Heart right ventricle (tissue), 16 donors: ENCODE data around the gene PPOX. TPM values are rescaled to one million over a fixed set of nuclear protein-coding genes. Genes with fewer than 3 reads are reported as not detected.

Experiments used
- ATAC-seq, 8 donors: fragments of 200-7000 bp; cut with Tn5 transposase; one replicate each; pipeline ENCODE4 v1.9.1; 2020; ENCODE audit warnings: mild to moderate bottlenecking in 8 of 8, moderate library complexity in 8 of 8, moderate number of reproducible peaks in 1 of 8
- DNase-seq, 2 donors: peaks; one replicate each; pipeline ENCODE4 v3.0.0-alpha.2; 2020
- H3K27ac ChIP-seq, 10 donors: fragments of 200-600 bp; sonication (generic) in 2 of 10; one replicate each; pipeline versions ENCODE4 v1.5.0 to v1.8.0; 2020 to 2022; ENCODE audit warnings: mild to moderate bottlenecking in 3 of 10
- H3K27me3 ChIP-seq, 7 donors: fragments of 200-600 bp; one replicate each; pipeline ENCODE4 v1.8.0; 2021 to 2022; ENCODE audit warnings: mild to moderate bottlenecking in 2 of 7
- H3K36me3 ChIP-seq, 9 donors: fragments of 200-600 bp; sonication (generic) in 1 of 9; one replicate each; pipeline versions ENCODE4 v1.5.0 to v1.8.0; 2020 to 2022; ENCODE audit warnings: mild to moderate bottlenecking in 2 of 9
- H3K4me1 ChIP-seq, 9 donors: fragments of 200-600 bp; sonication (generic) in 1 of 9; one replicate each; pipeline versions ENCODE4 v1.5.0 to v1.8.0; 2020 to 2022; ENCODE audit warnings: mild to moderate bottlenecking in 4 of 9
- H3K4me3 ChIP-seq, 10 donors: fragments of 200-600 bp; sonication (generic) in 2 of 10; one replicate each; pipeline versions ENCODE4 v1.5.0 to v1.8.0; 2020 to 2022; ENCODE audit warnings: mild to moderate bottlenecking in 7 of 10, moderate library complexity in 2 of 10
- H3K9me3 ChIP-seq, 11 donors: fragments of 200-600 bp in 10 of 11; sonication (generic) in 2 of 11; one replicate each; pipeline versions ENCODE4 v1.5.0 to v1.8.0; 2013 to 2022; ENCODE audit warnings: mild to moderate bottlenecking in 2 of 11, control low read depth in 1 of 11, moderate library complexity in 1 of 11
- WGBS, 2 donors: extraction: QIAGEN DNeasy Blood & Tissue Kit; methylation state at CpG; one replicate each; pipeline ENCODE4 v1.1.7; 2013; ENCODE audit warnings: inconsistent platforms in 1 of 2; 5-methylcytosine and 5-hydroxymethylcytosine counted together
- intact Hi-C, 10 donors: fragments of 100-400 bp; cut with DNase I; formaldehyde crosslinking; loops; one replicate each; pipeline versions ENCODE4 v1.11.1 to v1.14.2; 2022
- polyA plus RNA-seq, 2 donors: library from polyadenylated mRNA; stranded (reverse); fragments of 200-250 nt; gene quantifications; one replicate each; pipeline ENCODE4 v1.2.3, GENCODE V29; 2013
- total RNA-seq, 10 donors: library from RNA; stranded (reverse); fragmentation: NEBNext Ultra II Directional in 3 of 10; extraction: Animal tissue kit (Norgen Biotek cat#: 25700) in 3 of 10; gene quantifications; one replicate each; pipeline versions ENCODE4 v1.2.1 to v1.2.4, GENCODE V29; 2021 to 2023
- TF ChIP-seq, protein P1 (sequence below), 9 donors: fragments of 200-600 bp; sonication (generic) in 2 of 9; IDR thresholded peaks; one replicate each; pipeline versions ENCODE4 v1.5.0 to v1.8.0; 2021 to 2022; ENCODE audit warnings: antibody characterized with exemption in 9 of 9, mild to moderate bottlenecking in 5 of 9, moderate library complexity in 1 of 9
- donor health status: Arrhythmogenic right ventricular cardiomyopathy.
- donor health status: ischemic (EF 13 %, LVEDD 7.1; RV severe dilation, severe dysfunction).
- donor health status: healthy with polysubstance abuse.
- donor health status: DM: no; HTN: yes; CAD: no.
- donor health status: DM: no; HTN: no; CAD: no.
- donor health status: ischemic (EF 25% LVEDD 6.9; RV normal size, moderate dysfunction).
- donor health status: ischemic (EF 25% LVEDD 5.7; RV mildly dilated, moderate dysfunction).
- donor health status: healthy.
- donor health status: DM: yes; HTN: yes; CAD: no.
- donor health status: Ischemic cardiomyopathy.
- donor health status: ischemic (EF 35%, LVEDD 5.7; RV mildly dilated, moderate dysfunction).
- donor health status: nonischemic (EF 11% LVEDD 7.7; RV severe dilation, severe dysfunction).
- donor health status: DM: yes; HTN: yes; CAD: no.
- donor health status: PGD.
- donor health status: ischemic (EF 29% LVEDD 5.4; RV normal size, mild dysfunction).
- donor health status: nonischemic (EF 23%, LVEDD 6.1; RV moderate dilation, normal function).

PPOX gene
- total and polyA plus RNA-seq, 12 donors: 8.5 to 58.5 (median 15.0) TPM

DNA sequence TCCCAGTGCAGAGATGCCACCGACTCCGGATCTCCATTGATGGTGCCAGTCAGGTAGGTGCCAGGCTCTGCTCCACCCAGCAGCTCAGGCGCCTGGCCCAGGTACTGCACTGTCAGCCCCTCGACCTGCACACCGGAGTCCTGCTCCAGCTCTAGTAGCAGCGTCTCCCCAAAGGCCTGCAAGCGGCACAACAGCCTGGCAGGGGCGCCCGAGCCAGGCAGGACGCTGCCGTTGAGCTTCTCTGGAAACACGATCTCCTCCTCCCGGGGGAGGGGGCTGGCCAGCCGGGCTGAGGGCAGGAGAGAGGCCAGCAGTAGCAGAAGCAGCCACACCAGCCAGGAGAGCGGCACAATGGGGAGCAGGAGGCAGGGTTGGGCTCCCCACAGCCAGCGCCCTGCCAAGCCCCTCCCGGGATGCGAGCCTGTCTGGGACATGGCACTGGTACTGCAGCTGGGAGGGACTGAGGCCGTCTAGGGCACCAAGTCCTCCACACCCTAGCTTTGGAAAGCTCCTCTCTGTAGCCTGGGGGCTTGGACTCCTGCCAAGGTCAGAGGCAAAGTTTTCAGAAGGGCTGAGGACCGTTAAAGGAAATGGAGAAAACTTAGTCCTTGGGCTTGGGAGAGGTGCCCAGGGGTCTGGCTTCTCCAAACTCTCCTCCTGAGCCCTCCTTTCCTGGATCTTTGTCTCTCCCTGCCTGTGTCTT lies 32.1 kb downstream of the PPOX start:
- intact Hi-C loops: loop anchor here in 4 of 10 donors (10.0 kb wide), 1 partner anchor 186 kb away; no protein-coding TSS in a partner anchor

DNA sequence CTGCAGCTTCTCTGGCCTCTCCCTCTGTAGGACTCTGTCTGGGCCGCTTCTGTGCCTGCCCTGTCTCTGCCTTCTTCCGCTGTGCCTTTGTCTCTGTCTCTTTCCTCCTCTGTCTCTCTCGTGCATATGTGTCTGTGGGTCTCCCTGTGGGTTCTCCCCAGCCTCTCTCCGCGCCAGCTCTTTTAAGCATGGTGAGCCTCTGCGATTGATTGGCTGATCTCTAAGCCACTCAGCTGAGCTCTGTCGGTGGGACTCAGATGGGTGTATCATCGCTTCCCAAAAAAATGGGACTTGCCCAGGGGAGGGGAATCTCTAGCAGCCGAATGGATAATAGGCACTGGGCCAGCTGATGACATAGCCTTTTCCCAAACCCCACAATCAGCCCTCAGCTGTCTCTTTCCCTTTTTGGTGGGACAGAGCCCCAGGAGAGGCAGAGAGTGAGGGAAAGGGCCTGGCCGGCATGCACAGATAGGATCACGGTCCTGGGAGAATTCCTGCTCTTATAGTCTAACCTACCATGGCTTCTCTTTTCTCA lies 32.7 kb downstream of the PPOX start, which contains the start of gene ADAMTS4:
Gene ADAMTS4, minus strand, starts transcription at position 158 of the 535 bp plus-strand sequence. CDS start 427 bp downstream, outside the sequence.
- Histone ChIP-seq H3K27me3 (no peaks in the 10 kb centered on the region), H3K36me3 (peaks cover 0 to 35% (median 4%) of the 10 kb centered on the region in 9 donors), H3K4me1 (peaks cover 44 to 89% (median 79%) of the 10 kb centered on the region in 9 donors), H3K9me3 (no peaks in the 10 kb centered on the region), H3K4me3 (peak within 1 kb of the TSS; percentile 28 to 67 (median 57)), H3K27ac (peak within 1 kb of the TSS; percentile 93 to 100 (median 98))
- WGBS, 2 donors: 49 to 63% methylated on average over 11 of the region's 11 CpGs
- peak; percentile 9 to 44 (median 19) for ATAC-seq
- intact Hi-C loops: loop anchor here in 4 of 10 donors (10.0 kb wide), 1 partner anchor 186 kb away; no protein-coding TSS in a partner anchor
- TF ChIP-seq, protein P1, sequence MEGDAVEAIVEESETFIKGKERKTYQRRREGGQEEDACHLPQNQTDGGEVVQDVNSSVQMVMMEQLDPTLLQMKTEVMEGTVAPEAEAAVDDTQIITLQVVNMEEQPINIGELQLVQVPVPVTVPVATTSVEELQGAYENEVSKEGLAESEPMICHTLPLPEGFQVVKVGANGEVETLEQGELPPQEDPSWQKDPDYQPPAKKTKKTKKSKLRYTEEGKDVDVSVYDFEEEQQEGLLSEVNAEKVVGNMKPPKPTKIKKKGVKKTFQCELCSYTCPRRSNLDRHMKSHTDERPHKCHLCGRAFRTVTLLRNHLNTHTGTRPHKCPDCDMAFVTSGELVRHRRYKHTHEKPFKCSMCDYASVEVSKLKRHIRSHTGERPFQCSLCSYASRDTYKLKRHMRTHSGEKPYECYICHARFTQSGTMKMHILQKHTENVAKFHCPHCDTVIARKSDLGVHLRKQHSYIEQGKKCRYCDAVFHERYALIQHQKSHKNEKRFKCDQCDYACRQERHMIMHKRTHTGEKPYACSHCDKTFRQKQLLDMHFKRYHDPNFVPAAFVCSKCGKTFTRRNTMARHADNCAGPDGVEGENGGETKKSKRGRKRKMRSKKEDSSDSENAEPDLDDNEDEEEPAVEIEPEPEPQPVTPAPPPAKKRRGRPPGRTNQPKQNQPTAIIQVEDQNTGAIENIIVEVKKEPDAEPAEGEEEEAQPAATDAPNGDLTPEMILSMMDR (IDR thresholded peaks at IDR 0.05): no peak
- DNase-seq: peak; percentile 62 to 87

More for the DNA sequence above, 32.1 kb downstream of the PPOX start:
- peak overlapping the region; percentile 80 to 100 (median 98) for H3K27ac ChIP-seq
- H3K27me3 ChIP-seq: no peaks in the 10 kb centered on the region
- TF ChIP-seq, protein P1 (IDR thresholded peaks at IDR 0.05): no peak
- 22 to 25% methylated on average over 20 of the region's 20 CpGs for WGBS, 2 donors
- H3K4me3 ChIP-seq: peak overlapping the region; percentile 28 to 67 (median 57)
- peaks cover 0 to 35% (median 0%) of the 10 kb centered on the region in 9 donors for H3K36me3 ChIP-seq
- DNase-seq: peak in 1 of 2 donors; percentile 62
- peaks cover 41 to 89% (median 79%) of the 10 kb centered on the region in 9 donors for H3K4me1 ChIP-seq
- H3K9me3 ChIP-seq: no peaks in the 10 kb centered on the region
- no peak for ATAC-seq

DNA sequence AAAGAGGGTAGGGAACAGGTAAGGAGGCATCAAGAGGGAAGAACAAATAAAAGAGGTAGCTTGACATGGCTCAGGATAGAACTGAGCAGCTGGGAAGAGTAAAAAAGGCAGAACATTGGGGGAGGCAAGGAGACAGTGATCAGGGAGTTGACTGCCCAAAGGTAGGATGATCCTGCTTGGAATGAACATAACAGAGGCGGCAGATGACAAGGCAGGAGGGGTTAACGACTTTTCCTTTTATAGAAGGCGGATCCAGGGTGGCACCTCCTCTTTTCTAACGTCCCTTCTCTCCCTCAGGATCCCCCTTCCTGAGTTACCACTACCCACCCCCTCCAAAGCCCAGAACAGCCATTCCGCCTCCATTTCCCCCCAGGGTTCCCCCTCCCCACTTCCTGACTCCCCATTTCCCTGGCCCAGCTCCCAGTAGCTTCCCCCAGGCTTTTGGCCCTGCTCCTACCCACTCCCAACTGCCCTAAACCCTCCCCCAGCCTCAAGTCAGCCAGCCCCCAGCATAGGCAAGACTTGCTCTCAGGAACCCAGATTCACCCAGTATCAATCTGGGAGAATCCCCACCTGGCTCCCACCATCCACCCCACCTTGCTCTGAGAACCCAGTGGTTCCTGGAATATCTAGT lies 33.4 kb downstream of the PPOX start:
- no peaks in the 10 kb centered on the region for H3K27me3 ChIP-seq
- H3K4me3 ChIP-seq: peak overlapping the region in 2 of 10 donors; percentile 60 to 67
- ATAC-seq (no peak), DNase-seq (no peak)
- H3K9me3 ChIP-seq: no peaks in the 10 kb centered on the region
- WGBS, 2 donors: 33 to 38% methylated on average over 5 of the region's 5 CpGs
- TF ChIP-seq, protein P1 (IDR thresholded peaks at IDR 0.05): no peak
- intact Hi-C loops: loop anchor here in 4 of 10 donors (10.0 kb wide), 1 partner anchor 185 kb away; no protein-coding TSS in a partner anchor
- H3K27ac ChIP-seq: peak overlapping the region; percentile 93 to 100 (median 98)
- H3K4me1 ChIP-seq: peaks cover 44 to 89% (median 79%) of the 10 kb centered on the region in 9 donors
- peaks cover 0 to 35% (median 4%) of the 10 kb centered on the region in 9 donors for H3K36me3 ChIP-seq

- Histone ChIP-seq H3K9me3 (no peaks in the 10 kb centered on the region), H3K27me3 (no peaks in the 10 kb centered on the region), H3K4me3 (peak overlapping the region in 5 of 10 donors; percentile 72 to 94 (median 81)), H3K36me3 (peaks cover 0 to 35% (median 4%) of the 10 kb centered on the region in 9 donors), H3K27ac (peak overlapping the region; percentile 93 to 100 (median 98)), H3K4me1 (peaks cover 44 to 89% (median 79%) of the 10 kb centered on the region in 9 donors)
- TF ChIP-seq, protein P1 (IDR thresholded peaks at IDR 0.05): no peak
- DNase-seq: no peak
- 41 to 50% methylated on average over 5 of the region's 5 CpGs for WGBS, 2 donors
- peak in 1 of 8 donors; percentile 1 for ATAC-seq
- intact Hi-C loops: no loop called here
Observed at GRCh38 chr1:161200421-161200991, 34.3 kb downstream of the PPOX start.
